ENCODE results near the gene ZBTB21. TPM values are rescaled to one million over a fixed set of nuclear protein-coding genes. Genes with fewer than 3 reads are reported as not detected.

The ZBTB21 gene
- total RNA-seq, 4 donors from 2014 or later, result 2.8 to 29.9 (median 14.4) TPM

DNA sequence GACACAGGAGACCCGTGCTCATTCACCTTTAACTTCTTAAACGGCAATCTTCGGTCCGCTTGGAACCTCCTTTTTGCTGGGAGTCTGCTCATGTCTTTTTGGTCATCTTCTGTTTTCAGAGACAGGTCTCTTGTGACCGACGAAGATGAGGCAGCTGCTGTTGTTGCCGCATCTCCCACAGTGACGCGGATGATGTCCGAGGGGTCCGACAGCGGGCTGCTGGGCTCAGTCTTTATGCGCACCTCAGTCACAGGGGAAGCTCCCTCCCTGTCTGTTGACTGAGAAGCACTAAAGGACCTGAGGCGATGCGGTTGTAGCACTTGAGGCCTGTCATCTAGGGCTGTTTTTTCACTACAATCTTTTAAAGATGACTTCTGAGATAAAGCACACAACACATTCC, 17.6 kb downstream of the ZBTB21 start:
- no peaks in the 10 kb centered on the region for H3K9me3 ChIP-seq
- H3K27me3 ChIP-seq, result no peaks in the 10 kb centered on the region
- intact Hi-C loops (cut with DNase I; ENCODE audit: low total_unique reads), result no loop called here
- no peak overlapping the region for H3K4me3 ChIP-seq
- DNase-seq, result no peak
- H3K36me3 ChIP-seq, result no peaks in the 10 kb centered on the region
- no peak overlapping the region for H3K27ac ChIP-seq
- TF ChIP-seq, protein P1, sequence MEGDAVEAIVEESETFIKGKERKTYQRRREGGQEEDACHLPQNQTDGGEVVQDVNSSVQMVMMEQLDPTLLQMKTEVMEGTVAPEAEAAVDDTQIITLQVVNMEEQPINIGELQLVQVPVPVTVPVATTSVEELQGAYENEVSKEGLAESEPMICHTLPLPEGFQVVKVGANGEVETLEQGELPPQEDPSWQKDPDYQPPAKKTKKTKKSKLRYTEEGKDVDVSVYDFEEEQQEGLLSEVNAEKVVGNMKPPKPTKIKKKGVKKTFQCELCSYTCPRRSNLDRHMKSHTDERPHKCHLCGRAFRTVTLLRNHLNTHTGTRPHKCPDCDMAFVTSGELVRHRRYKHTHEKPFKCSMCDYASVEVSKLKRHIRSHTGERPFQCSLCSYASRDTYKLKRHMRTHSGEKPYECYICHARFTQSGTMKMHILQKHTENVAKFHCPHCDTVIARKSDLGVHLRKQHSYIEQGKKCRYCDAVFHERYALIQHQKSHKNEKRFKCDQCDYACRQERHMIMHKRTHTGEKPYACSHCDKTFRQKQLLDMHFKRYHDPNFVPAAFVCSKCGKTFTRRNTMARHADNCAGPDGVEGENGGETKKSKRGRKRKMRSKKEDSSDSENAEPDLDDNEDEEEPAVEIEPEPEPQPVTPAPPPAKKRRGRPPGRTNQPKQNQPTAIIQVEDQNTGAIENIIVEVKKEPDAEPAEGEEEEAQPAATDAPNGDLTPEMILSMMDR (IDR thresholded peaks at IDR 0.05), result no peak
- TF ChIP-seq POLR2A (IDR thresholded peaks at IDR 0.05), result no peak
- H3K4me1 ChIP-seq, result no peaks in the 10 kb centered on the region

DNA sequence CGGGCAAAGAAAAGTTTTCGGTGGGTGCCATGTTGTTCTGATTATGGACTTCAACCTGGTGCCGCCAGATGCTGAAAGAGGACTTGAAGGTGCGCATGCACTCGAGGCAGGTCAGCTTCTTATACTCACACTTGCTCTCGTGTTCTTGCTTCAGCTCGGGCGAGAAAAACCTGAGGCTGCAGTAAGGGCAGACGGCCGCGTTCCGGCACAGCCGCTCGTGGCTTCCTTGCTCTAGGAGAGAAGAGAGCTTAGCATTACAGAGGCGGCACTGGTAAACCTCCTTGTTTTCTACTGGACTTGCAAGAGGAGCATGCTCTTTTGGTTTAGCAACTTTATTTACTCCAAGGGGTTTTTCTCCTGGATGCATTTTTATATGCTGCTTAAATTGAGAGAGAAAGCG, 18.5 kb downstream of the ZBTB21 start:
- Histone ChIP-seq H3K4me1 (no peaks in the 10 kb centered on the region), H3K9me3 (no peaks in the 10 kb centered on the region), H3K4me3 (no peak overlapping the region), H3K27ac (no peak overlapping the region), H3K27me3 (no peaks in the 10 kb centered on the region), H3K36me3 (no peaks in the 10 kb centered on the region)
- intact Hi-C loops (cut with DNase I; ENCODE audit: low total_unique reads), result no loop called here
- no peak for TF ChIP-seq POLR2A (IDR thresholded peaks at IDR 0.05)
- TF ChIP-seq, protein P1 (IDR thresholded peaks at IDR 0.05), result no peak
- no peak for DNase-seq

DNA sequence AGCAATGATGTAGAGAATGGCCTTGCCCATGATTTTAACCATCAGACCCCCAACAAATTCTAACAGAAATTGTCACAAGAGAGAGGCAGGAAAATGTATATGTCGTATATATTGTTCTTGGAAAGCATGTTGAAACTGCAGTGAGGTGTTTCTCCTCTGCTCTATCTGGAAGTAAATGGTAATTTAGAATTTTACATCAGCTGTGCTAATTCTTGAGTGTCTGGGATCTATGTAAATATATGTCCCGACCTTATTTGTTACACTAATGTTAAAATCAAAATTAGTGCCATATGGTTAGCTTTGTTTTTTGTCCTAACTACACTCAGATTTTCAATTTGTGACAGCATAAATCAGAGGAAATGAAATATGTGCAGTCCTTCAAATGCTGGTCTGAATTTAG, 20.5 kb downstream of the ZBTB21 start:
- no peaks in the 10 kb centered on the region for H3K27me3 ChIP-seq
- H3K9me3 ChIP-seq, result no peaks in the 10 kb centered on the region
- no peak overlapping the region for H3K4me3 ChIP-seq
- H3K36me3 ChIP-seq, result no peaks in the 10 kb centered on the region
- no peak overlapping the region for H3K27ac ChIP-seq
- intact Hi-C loops (cut with DNase I; ENCODE audit: low total_unique reads), result no loop called here
- TF ChIP-seq, protein P1 (IDR thresholded peaks at IDR 0.05), result no peak
- TF ChIP-seq POLR2A (IDR thresholded peaks at IDR 0.05), result no peak
- H3K4me1 ChIP-seq, result no peaks in the 10 kb centered on the region
- DNase-seq, result no peak

DNA sequence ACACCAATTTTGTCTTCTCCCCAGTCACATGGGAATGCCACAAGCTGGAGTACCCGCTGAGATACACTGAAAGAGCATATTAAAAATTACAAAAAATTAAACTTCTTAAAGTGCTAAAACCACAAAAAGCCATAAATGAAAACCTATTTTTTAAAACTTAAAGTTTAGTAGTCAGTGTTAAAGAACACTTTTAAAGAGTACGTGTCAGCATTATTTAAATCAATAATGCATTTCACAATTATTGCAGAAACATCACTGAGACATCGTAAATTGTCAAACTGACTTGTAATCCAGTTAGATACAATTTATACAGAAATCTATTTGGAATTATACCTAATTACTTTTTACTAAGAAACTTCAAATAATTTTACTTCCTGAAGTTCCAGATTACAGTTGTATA, 22.9 kb downstream of the ZBTB21 start:
- intact Hi-C loops (cut with DNase I; ENCODE audit: low total_unique reads), result no loop called here
- H3K27ac ChIP-seq, result no peak overlapping the region
- TF ChIP-seq, protein P1 (IDR thresholded peaks at IDR 0.05), result no peak
- TF ChIP-seq POLR2A (IDR thresholded peaks at IDR 0.05), result no peak

DNA sequence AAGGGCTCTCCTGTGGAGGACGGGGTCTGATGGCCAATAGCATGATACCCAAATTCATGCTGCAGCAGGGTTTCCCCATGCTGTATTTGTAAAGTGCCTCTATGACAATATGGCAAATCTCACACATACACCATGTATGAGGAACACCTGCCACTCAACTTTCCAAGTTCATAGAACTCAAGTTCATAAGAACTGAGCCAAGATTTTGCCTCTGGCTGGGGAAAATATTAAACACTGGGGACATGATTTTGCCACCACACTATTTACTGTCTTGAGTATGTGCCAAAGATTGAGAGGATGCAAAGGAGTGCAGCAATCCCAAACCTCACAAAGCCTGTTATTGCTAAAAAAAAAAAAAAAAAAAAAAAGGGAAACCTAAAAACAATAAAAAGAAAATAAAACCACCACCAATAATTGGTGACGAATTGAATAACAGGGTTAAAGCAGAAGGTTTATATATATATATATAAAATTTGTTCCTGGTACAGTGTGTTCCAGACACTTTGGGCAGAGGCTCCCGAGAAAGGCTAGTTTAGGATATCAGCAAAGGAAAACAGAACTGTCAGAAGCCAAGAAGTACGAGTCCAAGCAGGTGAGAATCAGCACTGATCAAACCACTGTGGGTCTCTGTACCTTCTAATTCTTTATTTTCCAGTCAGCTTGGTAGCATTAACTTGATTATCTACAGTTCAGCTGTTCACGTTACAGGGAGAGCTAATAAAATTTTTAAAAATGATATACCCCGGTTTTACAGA, 24.3 kb downstream of the ZBTB21 start:
- no peaks in the 10 kb centered on the region for H3K4me1 ChIP-seq
- no peak overlapping the region for H3K4me3 ChIP-seq
- H3K27ac ChIP-seq, result no peak overlapping the region
- H3K9me3 ChIP-seq, result no peaks in the 10 kb centered on the region
- intact Hi-C loops (cut with DNase I; ENCODE audit: low total_unique reads), result no loop called here
- H3K27me3 ChIP-seq, result no peaks in the 10 kb centered on the region
- TF ChIP-seq, protein P1 (IDR thresholded peaks at IDR 0.05), result no peak
- no peak for TF ChIP-seq POLR2A (IDR thresholded peaks at IDR 0.05)
- no peak for DNase-seq
- H3K36me3 ChIP-seq, result no peaks in the 10 kb centered on the region

More for the DNA sequence above, 22.9 kb downstream of the ZBTB21 start:
- no peaks in the 10 kb centered on the region for H3K9me3 ChIP-seq
- H3K4me1 ChIP-seq, result no peaks in the 10 kb centered on the region
- no peaks in the 10 kb centered on the region for H3K27me3 ChIP-seq
- DNase-seq, result no peak
- no peaks in the 10 kb centered on the region for H3K36me3 ChIP-seq
- H3K4me3 ChIP-seq, result no peak overlapping the region
